IPS DF 4.7 (cell line): ENCODE results near the gene CDIP1.

Source experiments
- DNase-seq: peaks from one replicate; pipeline ENCODE4 v3.0.0-alpha.2; 2013; ENCODE audit warnings: low spot score; ENCODE audit errors: extremely low read depth

Gene CDIP1

GRCh38 chr16:4539716-4540284 is 1.2 kb upstream of the CDIP1 start:
- DNase-seq, result no peak

DNA sequence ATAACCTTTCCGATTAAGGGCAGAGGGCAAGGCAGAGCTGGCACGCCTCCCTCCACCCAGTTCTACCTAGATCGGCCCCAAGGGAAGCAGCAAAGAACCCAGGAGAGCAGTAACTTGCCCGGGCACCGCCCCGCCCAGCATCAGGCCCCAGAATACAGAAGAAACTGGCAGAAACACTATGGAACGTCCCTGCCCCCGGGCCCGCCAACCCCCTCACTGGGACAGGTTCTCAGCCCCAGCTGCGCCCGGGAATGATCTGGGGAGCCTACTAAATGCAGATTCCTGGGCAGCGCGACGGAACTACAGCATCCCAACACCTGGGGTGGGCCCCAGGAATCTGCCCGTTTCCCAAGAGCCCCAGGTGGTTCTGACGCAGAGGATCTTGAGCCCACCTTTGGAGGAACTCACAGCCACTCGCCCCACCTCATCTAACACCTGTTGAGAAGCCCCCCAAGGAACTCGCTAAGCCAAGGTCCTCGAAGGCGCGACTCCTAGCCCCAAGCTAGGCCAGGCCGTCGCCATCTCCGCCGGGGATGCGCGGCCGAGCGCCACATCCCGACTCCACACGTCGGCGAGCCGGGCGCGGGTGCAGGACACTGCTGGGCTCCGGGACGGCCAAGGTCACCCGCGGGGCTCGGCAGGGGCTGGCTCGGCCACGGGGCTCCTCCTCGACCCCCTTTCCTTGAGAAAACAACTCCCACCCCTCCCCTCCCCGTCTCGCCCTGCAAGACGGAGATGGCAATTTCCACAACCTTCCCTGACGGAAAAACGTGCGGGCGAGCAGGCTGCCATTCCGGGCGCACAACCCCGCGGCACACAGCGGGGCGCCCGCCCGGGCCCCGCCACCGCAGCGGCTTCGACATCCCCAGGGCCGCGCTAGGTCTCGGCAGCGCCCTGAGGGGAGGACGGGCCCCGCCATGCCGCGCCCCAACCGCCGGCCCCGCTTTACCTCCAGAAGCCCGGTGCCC is 913 bp downstream of the CDIP1 start:
- DNase-seq, result no peak

DNA sequence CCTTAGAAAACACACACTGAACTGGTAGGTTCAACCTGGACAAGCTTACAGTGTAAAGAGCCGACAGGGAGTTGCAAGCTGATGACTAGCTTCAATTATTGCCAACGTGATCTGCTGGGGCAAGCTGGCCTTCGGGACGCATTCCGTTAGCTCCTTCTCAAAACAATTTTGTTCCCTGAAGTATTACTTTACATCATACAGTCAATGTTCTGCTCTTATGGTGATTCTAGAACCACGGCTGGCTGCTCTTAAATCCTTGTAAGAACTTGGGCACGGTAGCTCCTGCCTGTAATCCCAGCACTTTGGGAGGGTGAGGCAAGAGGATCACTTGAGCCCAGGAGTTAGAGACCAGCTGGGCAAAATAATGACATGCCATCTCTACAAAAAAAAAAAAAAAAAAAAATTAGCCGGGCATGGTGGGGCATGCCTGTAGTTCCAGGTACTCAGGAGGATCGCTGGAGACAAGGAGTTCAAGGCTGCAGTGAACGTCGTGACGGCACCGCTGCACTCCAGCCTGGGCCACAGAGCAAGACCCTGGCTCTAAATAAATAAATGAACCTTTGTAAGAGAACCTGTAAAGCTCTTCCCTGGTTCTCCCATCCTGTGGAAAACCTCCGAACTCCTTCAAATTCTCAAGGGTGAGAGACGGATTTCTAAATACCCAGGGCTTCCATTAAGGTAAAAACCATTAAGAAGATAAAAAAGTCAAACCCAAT is 2.0 kb downstream of the CDIP1 start:
- no peak for DNase-seq

- DNase-seq, result no peak
These were observed 2.9 kb downstream of the CDIP1 start for GRCh38 chr16:4535627-4536108.

DNA sequence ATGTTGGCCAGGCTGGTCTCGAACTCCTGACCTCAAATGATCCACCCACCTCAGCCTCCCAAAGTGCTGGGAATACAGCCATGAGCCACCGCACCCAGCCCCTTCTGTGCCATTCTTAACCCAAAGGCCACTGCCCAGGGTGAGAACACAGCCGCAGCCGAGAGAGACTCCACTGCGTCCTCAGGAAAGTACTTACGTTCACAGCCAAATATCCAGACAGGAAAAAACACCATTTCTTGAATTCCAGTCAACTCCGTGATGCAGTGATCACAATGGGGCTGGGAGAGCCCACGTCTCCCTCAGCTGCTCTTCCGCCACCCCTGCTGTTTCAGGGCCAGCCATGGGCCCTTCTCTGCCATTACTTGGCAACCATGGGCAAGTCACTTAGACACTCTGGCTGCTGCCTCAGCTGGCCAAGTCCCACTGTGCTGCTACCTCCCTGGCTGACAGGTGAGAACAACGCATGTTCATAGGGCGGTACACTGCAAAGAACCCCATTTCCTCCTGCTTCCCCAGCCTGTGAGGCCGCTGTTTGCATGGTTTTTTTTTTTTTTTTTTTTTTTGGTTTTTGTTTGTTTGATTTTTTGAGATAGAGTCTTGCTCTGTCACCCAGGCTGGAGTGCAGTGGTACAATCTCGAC is 4.3 kb downstream of the CDIP1 start:
- no peak for DNase-seq

- DNase-seq, result no peak
These were observed 5.1 kb downstream of the CDIP1 start for GRCh38 chr16:4533490-4533889.

DNA sequence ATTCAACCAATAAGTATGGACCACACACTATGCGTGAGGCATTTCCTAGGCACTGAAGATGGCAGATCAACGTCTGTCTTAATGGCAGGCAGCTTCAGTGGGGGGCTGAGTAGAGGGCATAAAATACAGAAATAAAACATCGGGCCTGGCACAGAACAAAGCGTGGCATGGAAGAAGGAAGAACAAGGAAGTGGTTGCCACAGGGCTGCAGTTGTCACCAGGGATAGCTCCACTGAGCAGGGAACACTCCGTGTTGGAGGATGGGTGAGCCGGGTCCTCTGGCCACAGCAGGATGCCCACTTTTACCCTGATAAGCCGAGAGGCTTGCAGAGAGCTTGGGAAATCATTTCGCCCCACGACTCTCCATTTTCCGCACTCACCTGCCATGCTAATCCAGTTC is 6.3 kb downstream of the CDIP1 start:
- no peak for DNase-seq

- no peak for DNase-seq
These were observed 6.8 kb downstream of the CDIP1 start for GRCh38 chr16:4531811-4532210.

DNA sequence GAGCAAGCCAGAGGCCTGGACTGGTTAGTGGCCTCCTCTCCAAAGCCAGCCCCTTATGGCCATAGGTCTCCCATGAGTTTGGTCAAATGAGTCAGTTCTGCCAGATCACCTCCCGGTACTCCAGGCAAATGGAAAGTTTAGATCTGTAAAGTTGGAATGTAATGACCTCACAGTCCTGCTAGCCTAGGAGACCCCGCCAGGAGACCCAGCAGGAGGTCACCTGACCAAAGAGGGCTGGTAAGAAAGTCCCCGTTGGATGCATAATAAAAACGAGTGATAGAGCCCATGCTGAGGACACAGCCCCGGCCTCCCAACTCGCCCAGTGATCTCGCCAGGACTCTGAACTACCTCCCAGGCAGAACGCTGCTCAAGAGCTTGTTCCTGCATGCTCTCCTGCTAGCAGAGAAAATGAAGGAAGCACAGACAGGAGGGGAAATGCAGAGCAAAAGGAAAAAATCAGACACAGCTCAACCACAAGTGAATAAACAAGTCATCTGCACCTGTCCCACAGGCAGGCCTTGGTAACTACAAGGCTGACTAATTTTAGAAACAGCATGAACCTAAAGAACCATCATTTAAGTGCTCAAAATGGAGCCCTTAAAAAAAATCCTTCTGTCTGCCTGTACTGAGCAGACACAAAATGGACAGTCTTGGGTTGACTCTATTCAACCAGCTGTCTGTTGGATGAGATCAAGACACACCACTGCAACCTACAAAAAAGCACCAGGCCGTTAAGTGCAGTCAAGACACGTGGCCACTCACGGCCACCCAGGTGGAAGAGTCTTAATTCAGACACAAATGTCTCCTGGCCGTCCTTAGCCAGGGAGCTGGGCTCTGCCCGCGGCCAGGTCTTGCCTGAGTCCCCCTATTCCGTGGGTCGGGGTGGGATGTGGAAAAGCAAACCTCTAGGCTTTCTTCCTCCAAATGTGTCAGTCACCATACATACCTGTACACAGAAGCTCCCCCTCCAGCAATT is 9.2 kb downstream of the CDIP1 start:
- DNase-seq, result peak; percentile 74

DNA sequence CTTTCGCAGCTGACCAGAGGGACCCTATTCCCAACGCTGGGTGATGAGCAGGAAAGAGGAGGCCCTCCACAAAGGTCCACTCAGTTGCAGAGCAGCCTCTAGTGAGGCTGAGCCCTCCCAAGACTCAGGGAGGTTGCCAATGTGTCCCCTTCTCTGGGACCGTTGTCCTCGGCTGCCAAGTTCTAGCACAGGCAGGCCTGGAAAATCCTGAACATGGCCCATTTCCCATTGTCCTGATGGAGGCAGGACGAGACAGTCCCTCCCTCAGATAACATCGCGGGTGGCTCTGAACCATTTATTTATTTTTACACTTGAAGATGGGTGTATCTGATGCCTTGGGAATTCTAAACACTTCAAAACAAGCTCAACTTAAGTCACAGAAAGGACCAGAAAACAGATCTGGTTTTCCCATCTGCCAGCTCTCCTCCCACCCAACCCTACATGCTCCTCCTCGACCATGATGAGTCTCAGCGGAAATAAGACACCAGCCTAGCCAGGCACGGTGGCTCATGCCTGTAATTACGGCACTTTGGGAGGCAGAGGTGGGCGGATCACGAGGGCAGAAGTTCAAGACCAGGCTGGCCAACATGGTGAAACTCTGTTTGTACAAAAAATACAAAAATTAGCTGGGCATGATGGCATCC is 12.8 kb downstream of the CDIP1 start:
- no peak for DNase-seq

- DNase-seq, result no peak
These were observed 13.5 kb downstream of the CDIP1 start for GRCh38 chr16:4525069-4525468.

GRCh38 chr16:4524571-4524970 is 14.0 kb downstream of the CDIP1 start:
- no peak for DNase-seq

DNA sequence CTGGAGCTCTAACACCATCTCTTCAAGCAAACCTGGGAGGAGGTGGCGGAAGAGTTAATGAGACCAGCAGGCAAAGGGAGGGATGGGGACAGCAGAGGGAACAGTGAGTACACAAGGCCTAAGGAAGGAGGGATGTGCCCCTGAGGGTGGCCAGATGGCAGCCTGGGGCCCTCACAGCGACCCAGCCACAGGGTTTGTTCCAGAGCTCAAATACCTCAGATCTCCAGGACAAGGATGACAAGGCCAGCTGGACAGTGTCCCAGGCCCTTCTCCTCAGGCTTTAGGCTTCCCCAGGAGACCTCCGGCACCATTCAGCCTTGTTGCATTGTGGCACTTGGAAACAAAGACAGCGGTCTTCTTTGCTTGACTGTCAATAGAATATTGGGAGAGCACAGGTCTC is 14.9 kb downstream of the CDIP1 start:
- DNase-seq, result no peak

DNA sequence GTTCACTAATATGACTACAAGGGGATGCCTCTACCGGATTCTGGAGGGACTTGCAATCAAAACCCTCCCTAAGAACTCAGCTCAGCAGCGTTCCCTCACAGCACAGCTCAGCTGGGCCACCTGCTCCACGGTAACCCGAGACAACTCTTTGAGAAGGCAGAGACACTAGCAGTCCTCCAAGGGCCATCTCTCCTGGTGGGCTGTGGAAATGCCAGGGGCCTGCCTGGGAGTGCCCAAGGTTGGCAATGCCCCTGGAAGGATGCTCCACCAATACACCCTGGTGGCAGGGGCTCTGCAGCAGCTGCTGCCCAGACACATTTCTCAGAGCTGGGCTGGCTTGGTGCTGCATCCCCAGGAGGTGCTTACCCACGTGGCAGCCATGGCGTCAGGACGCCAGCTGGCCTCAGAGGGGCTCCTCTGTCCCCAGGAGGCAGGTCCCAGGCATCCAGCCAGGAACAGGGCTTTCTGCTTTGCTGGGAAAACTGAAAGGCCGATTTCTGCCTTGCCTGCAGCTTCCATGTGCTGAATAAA is 16.5 kb downstream of the CDIP1 start:
- no peak for DNase-seq

GRCh38 chr16:4520913-4521312 is 17.7 kb downstream of the CDIP1 start:
- no peak for DNase-seq

- no peak for DNase-seq
These were observed 19.1 kb downstream of the CDIP1 start for GRCh38 chr16:4519274-4520058.

DNA sequence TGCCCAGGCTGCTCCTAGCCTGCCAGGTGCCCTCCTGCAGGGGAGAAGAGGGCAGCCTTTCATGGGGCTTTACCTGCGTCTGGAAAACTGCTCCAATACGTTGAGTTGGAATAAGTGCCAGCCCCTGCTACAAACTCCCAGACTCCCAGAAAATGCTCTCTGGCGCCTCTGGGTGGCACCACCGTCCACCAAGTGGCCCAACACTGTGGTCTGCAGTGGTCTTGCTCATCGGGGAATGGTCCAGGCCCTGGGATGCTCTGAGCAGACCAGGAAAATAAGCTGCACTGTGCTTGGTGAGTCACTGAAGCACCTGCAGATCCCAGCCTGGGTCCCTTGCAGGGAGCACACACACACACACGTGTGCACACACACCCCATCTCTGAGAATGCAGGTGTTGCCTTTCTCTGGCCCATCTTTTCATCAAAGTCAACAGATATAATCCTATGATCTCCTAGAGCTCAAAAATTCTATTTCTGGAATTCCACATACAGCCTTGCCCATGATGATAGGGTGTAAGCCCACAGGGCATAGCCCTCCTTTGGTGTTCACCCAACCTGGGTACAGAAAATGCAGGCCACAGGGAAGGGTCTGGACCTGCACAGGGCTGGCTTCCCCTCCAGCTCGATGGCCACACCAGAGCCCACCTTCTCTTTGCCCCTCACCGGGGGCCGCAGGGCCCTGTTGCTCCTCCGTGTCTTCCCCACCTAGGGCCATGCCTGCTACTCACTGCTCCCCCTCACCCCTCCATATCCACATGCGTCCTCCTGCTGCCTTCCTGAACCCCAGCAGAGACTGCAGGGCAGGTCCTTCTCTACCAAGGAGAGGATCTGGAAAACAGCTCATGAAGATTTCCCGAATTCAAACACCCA is 20.5 kb downstream of the CDIP1 start:
- peak; percentile 58 for DNase-seq
